Pancreas (tissue), 10 donors: ENCODE measurements around the gene SGCD. TPM values are rescaled to one million over a fixed set of nuclear protein-coding genes. Genes with fewer than 3 reads are reported as not detected.

ENCODE experiments used
- ATAC-seq, 4 donors: fragments of 200-7000 bp; cut with Tn5 transposase; one replicate each; pipeline versions ENCODE4 v1.8.0 to v1.9.1; 2020; ENCODE audit warnings: mild to moderate bottlenecking in 4 of 4, moderate library complexity in 4 of 4
- DNase-seq, 6 donors: peaks; one replicate each; pipeline ENCODE4 v3.0.0-alpha.2; 2020
- FAIRE-seq: peaks from 2 replicates; lab custom pipeline; 2012; peaks lifted over from hg19 to GRCh38; lab: Jason Lieb, UNC
- H3K27ac ChIP-seq, 4 donors: fragments of 200-600 bp; sonication (generic); 1 replicate in 3 of 4; 2 replicates in 1 of 4; pipeline versions ENCODE4 v1.5.0 to v1.8.0; 2020
- H3K27me3 ChIP-seq, 4 donors: fragments of 200-600 bp; one replicate each; pipeline ENCODE4 v1.8.0; 2021
- H3K36me3 ChIP-seq, 3 donors: fragments of 200-600 bp; sonication (generic) in 1 of 3; one replicate each; pipeline versions ENCODE4 v1.5.0 to v1.8.0; 2020 to 2021
- H3K4me1 ChIP-seq, 3 donors: fragments of 200-600 bp; one replicate each; pipeline ENCODE4 v1.8.0; 2021
- H3K4me3 ChIP-seq, 4 donors: fragments of 200-600 bp; sonication (generic) in 2 of 4; one replicate each; pipeline versions ENCODE4 v1.5.0 to v1.8.0; 2020 to 2021
- H3K9me3 ChIP-seq, 4 donors: fragments of 200-600 bp; one replicate each; pipeline ENCODE4 v1.8.0; 2021
- CTCF ChIP-seq, 4 donors: fragments of 200-600 bp; sonication (generic) in 3 of 4; IDR thresholded peaks; one replicate each; pipeline versions ENCODE4 v1.5.0 to v1.8.0; 2021; ENCODE audit warnings: antibody characterized with exemption in 4 of 4
- WGBS, 2 donors: extraction: QIAGEN DNeasy Blood & Tissue Kit; methylation state at CpG; one replicate each; pipeline ENCODE4 v1.1.7; 2013; 5-methylcytosine and 5-hydroxymethylcytosine counted together
- intact Hi-C, 3 donors: fragments of 100-400 bp; cut with DNase I; formaldehyde crosslinking; loops; one replicate each; pipeline versions ENCODE4 v1.11.1 to v1.14.2; 2022
- polyA plus RNA-seq, 2 donors: library from polyadenylated mRNA; stranded (reverse); fragments of 200-250 nt; gene quantifications; one replicate each; pipeline ENCODE4 v1.2.3, GENCODE V29; 2013
- total RNA-seq, 6 donors: library from RNA; stranded (reverse); fragmentation: NEBNext Ultra II Directional in 4 of 6; extraction: Animal tissue kit (Norgen Biotek cat#: 25700) in 4 of 6; gene quantifications; one replicate each; pipeline versions ENCODE4 v1.2.1 to v1.2.4, GENCODE V29; 2021 to 2023
- donor health status: healthy with polysubstance abuse.
- donor health status: DM: no; HTN: no; CAD: no; lungs with moderate emphysema.
- donor health status: DM: no; HTN: no; CAD: no.
- donor health status: control.
- donor health status: control.
- donor health status: Bipolar disorder and iron deficiency.
- donor health status: DM: yes; HTN: yes; CAD: no.
- donor health status: DM: no; HTN: no; CAD: no.
- donor health status: DM: no; HTN: no; CAD: no.
- donor health status: DM: yes; HTN: yes; CAD: no.

SGCD gene
- total and polyA plus RNA-seq, 8 donors = 0.11 to 1.9 (median 0.35) TPM

GRCh38 chr5:156670615-156671014 is 343.7 kb downstream of the SGCD start:
- FAIRE-seq (no peak), ATAC-seq (no peak), DNase-seq (no peak)
- Histone ChIP-seq H3K9me3 (no peaks in the 10 kb centered on the region), H3K36me3 (no peaks in the 10 kb centered on the region), H3K27ac (no peak overlapping the region), H3K27me3 (no peaks in the 10 kb centered on the region), H3K4me1 (no peaks in the 10 kb centered on the region), H3K4me3 (no peak overlapping the region)
- WGBS, 2 donors = 37 to 39% methylated on average over 2 of the region's 2 CpGs
- TF ChIP-seq CTCF (IDR thresholded peaks at IDR 0.05) = no peak
- intact Hi-C loops = no loop called here

GRCh38 chr5:156675395-156675794 is 348.4 kb downstream of the SGCD start:
- H3K27ac ChIP-seq = no peak overlapping the region

GRCh38 chr5:156677963-156678362 is 351.0 kb downstream of the SGCD start:
- Histone ChIP-seq H3K4me1 (no peaks in the 10 kb centered on the region), H3K4me3 (no peak overlapping the region)
- 85 to 100% methylated on average over 1 of the region's 1 CpG for whole genome bisulfite sequencing, 2 donors

More at GRCh38 chr5:156675395-156675794, 348.4 kb downstream of the SGCD start:
- DNase-seq (no peak), ATAC-seq (no peak), FAIRE-seq (no peak)
- H3K4me1 ChIP-seq = no peaks in the 10 kb centered on the region
- H3K36me3 ChIP-seq = no peaks in the 10 kb centered on the region
- TF ChIP-seq CTCF (IDR thresholded peaks at IDR 0.05) = no peak
- no peaks in the 10 kb centered on the region for H3K27me3 ChIP-seq
- intact Hi-C loops = no loop called here
- no peaks in the 10 kb centered on the region for H3K9me3 ChIP-seq
- H3K4me3 ChIP-seq = no peak overlapping the region

GRCh38 chr5:156678484-156678883 is 351.5 kb downstream of the SGCD start:
- H3K9me3 ChIP-seq = no peaks in the 10 kb centered on the region
- H3K4me1 ChIP-seq = no peaks in the 10 kb centered on the region
- no peaks in the 10 kb centered on the region for H3K27me3 ChIP-seq
- no peak for FAIRE-seq
- no peak overlapping the region for H3K4me3 ChIP-seq
- no peaks in the 10 kb centered on the region for H3K36me3 ChIP-seq
- intact Hi-C loops = no loop called here
- WGBS, 2 donors = 51 to 55% methylated on average over 3 of the region's 3 CpGs
- TF ChIP-seq CTCF (IDR thresholded peaks at IDR 0.05) = no peak
- ATAC-seq = no peak
- no peak for DNase-seq
- H3K27ac ChIP-seq = no peak overlapping the region

More at GRCh38 chr5:156677963-156678362, 351.0 kb downstream of the SGCD start:
- no peak for TF ChIP-seq CTCF (IDR thresholded peaks at IDR 0.05)
- intact Hi-C loops = no loop called here
- FAIRE-seq (no peak), DNase-seq (no peak), ATAC-seq (no peak)
- Histone ChIP-seq H3K36me3 (no peaks in the 10 kb centered on the region), H3K27me3 (no peaks in the 10 kb centered on the region), H3K9me3 (no peaks in the 10 kb centered on the region), H3K27ac (no peak overlapping the region)

DNA sequence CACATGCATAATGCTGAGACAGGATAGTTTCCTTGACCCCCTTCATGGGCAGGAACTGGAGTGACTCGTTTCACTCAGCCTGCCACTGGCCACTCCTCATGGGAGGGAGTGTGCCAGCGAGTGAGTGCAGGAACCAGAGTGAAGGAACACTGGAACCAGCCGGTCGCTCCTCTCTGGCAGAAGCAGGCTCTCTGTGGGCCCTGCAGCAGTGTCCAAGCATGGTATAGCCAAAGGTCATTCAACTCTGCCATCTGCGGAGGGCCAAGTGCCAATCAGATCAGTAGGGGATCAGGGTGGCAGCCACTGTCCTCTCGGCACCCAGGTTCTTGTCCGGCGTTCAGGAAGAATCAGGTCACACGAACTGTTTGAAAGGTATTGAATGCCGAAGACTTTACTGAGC is 353.9 kb downstream of the SGCD start:
- 90 to 94% methylated on average over 10 of the region's 10 CpGs for WGBS, 2 donors
- Histone ChIP-seq H3K4me3 (no peak overlapping the region), H3K9me3 (no peaks in the 10 kb centered on the region), H3K27me3 (no peaks in the 10 kb centered on the region), H3K27ac (no peak overlapping the region), H3K4me1 (no peaks in the 10 kb centered on the region), H3K36me3 (no peaks in the 10 kb centered on the region)
- no peak for TF ChIP-seq CTCF (IDR thresholded peaks at IDR 0.05)
- ATAC-seq = no peak
- intact Hi-C loops = no loop called here
- no peak for FAIRE-seq
- peak in 1 of 6 donors; percentile 21 for DNase-seq
